OCI-LY1 (cell line): ENCODE data around the gene SAMD5.

Experiments used
- CTCF ChIP-seq: fragments of 200-600 bp; sonication (generic), shearing (Covaris generic); IDR thresholded peaks from 2 replicates; pipeline ENCODE4 v1.5.1; 2017; ENCODE audit warnings: mild to moderate bottlenecking, antibody characterized with exemption, low read length, moderate library complexity, mixed read lengths
- EZH2 ChIP-seq: fragments of 200-600 bp; sonication (generic), shearing (Covaris generic); IDR thresholded peaks from 2 replicates; pipeline ENCODE4 v1.8.0; 2017; ENCODE audit warnings: borderline replicate concordance, mixed run types, mild to moderate bottlenecking, antibody characterized with exemption, low read length, moderate library complexity, mixed read lengths

GRCh38 chr6:147551976-147552375 is 43.5 kb downstream of the SAMD5 start:
- TF ChIP-seq CTCF (no peak), EZH2 (no peak)
